ENCODE data around the gene ATRNL1. TPM values are rescaled to one million over a fixed set of nuclear protein-coding genes. Genes with fewer than 3 reads are reported as not detected.

The ATRNL1 gene
- polyA plus RNA-seq, 1 donor from 2014 or later, result 47.8 TPM

GRCh38 chr10:115049960-115050359, 43.2 kb upstream of the ATRNL1 start:
- H3F3A ChIP-seq (ENCODE audit: insufficient read depth, low read length, poor library complexity, severe bottlenecking), result no peaks in the 10 kb centered on the region
- no peak overlapping the region for H3K4me3 ChIP-seq (ENCODE audit: low read length)
- no peak overlapping the region for H3K9ac ChIP-seq (ENCODE audit: low read length)
- no peak overlapping the region for H2AFZ ChIP-seq (ENCODE audit: low read depth, low read length)
- TF ChIP-seq RAD21 (conservative IDR thresholded peaks at IDR 0.05) (no peak), SMC3 (conservative IDR thresholded peaks at IDR 0.05; ENCODE audit: poor library complexity) (no peak), MXI1 (conservative IDR thresholded peaks at IDR 0.05; ENCODE audit: poor library complexity, severe bottlenecking) (no peak), POLR2AphosphoS5 (IDR thresholded peaks at IDR 0.05) (no peak), EP300 (conservative IDR thresholded peaks at IDR 0.05; ENCODE audit: poor library complexity, severe bottlenecking) (no peak), REST (IDR thresholded peaks at IDR 0.05; ENCODE audit: borderline replicate concordance) (no peak), TAF1 (IDR thresholded peaks at IDR 0.05; ENCODE audit: low read depth) (no peak), EZH2 (IDR thresholded peaks at IDR 0.05; ENCODE audit: borderline replicate concordance, insufficient read depth, low read length, poor library complexity, severe bottlenecking) (no peak)
- TF ChIP-seq, protein P1, sequence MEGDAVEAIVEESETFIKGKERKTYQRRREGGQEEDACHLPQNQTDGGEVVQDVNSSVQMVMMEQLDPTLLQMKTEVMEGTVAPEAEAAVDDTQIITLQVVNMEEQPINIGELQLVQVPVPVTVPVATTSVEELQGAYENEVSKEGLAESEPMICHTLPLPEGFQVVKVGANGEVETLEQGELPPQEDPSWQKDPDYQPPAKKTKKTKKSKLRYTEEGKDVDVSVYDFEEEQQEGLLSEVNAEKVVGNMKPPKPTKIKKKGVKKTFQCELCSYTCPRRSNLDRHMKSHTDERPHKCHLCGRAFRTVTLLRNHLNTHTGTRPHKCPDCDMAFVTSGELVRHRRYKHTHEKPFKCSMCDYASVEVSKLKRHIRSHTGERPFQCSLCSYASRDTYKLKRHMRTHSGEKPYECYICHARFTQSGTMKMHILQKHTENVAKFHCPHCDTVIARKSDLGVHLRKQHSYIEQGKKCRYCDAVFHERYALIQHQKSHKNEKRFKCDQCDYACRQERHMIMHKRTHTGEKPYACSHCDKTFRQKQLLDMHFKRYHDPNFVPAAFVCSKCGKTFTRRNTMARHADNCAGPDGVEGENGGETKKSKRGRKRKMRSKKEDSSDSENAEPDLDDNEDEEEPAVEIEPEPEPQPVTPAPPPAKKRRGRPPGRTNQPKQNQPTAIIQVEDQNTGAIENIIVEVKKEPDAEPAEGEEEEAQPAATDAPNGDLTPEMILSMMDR (IDR thresholded peaks at IDR 0.05; ENCODE audit: poor library complexity, severe bottlenecking), result no peak
- no peaks in the 10 kb centered on the region for H3K36me3 ChIP-seq (ENCODE audit: insufficient read depth, low read length)
- no peaks in the 10 kb centered on the region for H3K9me2 ChIP-seq (ENCODE audit: insufficient read depth, low read length)
- no peaks in the 10 kb centered on the region for H3K9me3 ChIP-seq (ENCODE audit: low read length)
- no peak overlapping the region for H3K27ac ChIP-seq (ENCODE audit: low read length)
- H3K4me2 ChIP-seq (ENCODE audit: low read length), result no peak overlapping the region
- H3K79me2 ChIP-seq (replicated peaks; ENCODE audit: insufficient read depth, low read length), result no peaks in the 10 kb centered on the region
- H4K20me1 ChIP-seq (ENCODE audit: insufficient read depth), result no peaks in the 10 kb centered on the region
- no peaks in the 10 kb centered on the region for H3K27me3 ChIP-seq (ENCODE audit: insufficient read depth, low read depth, low read length)

GRCh38 chr10:115050375-115051010, 42.7 kb upstream of the ATRNL1 start:
- H3K36me3 ChIP-seq (ENCODE audit: insufficient read depth, low read length), result no peaks in the 10 kb centered on the region
- H3K79me2 ChIP-seq (replicated peaks; ENCODE audit: insufficient read depth, low read length), result no peaks in the 10 kb centered on the region
- H3K27me3 ChIP-seq (ENCODE audit: insufficient read depth, low read depth, low read length), result no peaks in the 10 kb centered on the region
- TF ChIP-seq, protein P1 (IDR thresholded peaks at IDR 0.05; ENCODE audit: poor library complexity, severe bottlenecking), result no peak
- TF ChIP-seq MXI1 (conservative IDR thresholded peaks at IDR 0.05; ENCODE audit: poor library complexity, severe bottlenecking) (no peak), REST (IDR thresholded peaks at IDR 0.05; ENCODE audit: borderline replicate concordance) (no peak), EZH2 (IDR thresholded peaks at IDR 0.05; ENCODE audit: borderline replicate concordance, insufficient read depth, low read length, poor library complexity, severe bottlenecking) (no peak), RAD21 (conservative IDR thresholded peaks at IDR 0.05) (no peak), TAF1 (IDR thresholded peaks at IDR 0.05; ENCODE audit: low read depth) (no peak), EP300 (conservative IDR thresholded peaks at IDR 0.05; ENCODE audit: poor library complexity, severe bottlenecking) (no peak), POLR2AphosphoS5 (IDR thresholded peaks at IDR 0.05) (no peak), SMC3 (conservative IDR thresholded peaks at IDR 0.05; ENCODE audit: poor library complexity) (no peak)
- H3K9me3 ChIP-seq (ENCODE audit: low read length), result no peaks in the 10 kb centered on the region
- H3K9me2 ChIP-seq (ENCODE audit: insufficient read depth, low read length), result no peaks in the 10 kb centered on the region
- H3F3A ChIP-seq (ENCODE audit: insufficient read depth, low read length, poor library complexity, severe bottlenecking), result no peaks in the 10 kb centered on the region
- no peak overlapping the region for H3K9ac ChIP-seq (ENCODE audit: low read length)
- H3K4me3 ChIP-seq (ENCODE audit: low read length), result no peak overlapping the region
- H2AFZ ChIP-seq (ENCODE audit: low read depth, low read length), result no peak overlapping the region
- H3K4me2 ChIP-seq (ENCODE audit: low read length), result no peak overlapping the region
- no peaks in the 10 kb centered on the region for H4K20me1 ChIP-seq (ENCODE audit: insufficient read depth)
- no peak overlapping the region for H3K27ac ChIP-seq (ENCODE audit: low read length)
